RWPE1 (cell line): ENCODE data around the gene CACNA1B.

ENCODE experiments used
- CTCF ChIA-PET: fragments of 350-600 bp; sonication (Branson Sonifier 250); formaldehyde crosslinking; extraction: SDS; loops from one replicate; lab custom pipeline; 2021; lab: Yijun Ruan, JAX
- POLR2A ChIA-PET: fragments of 400-600 bp; formaldehyde crosslinking; extraction: SDS; loops from one replicate; lab custom pipeline; 2020; ENCODE audit warnings: antibody characterized with exemption; ENCODE audit not compliant: low non-redundant PET; lab: Yijun Ruan, JAX
- DNase-seq: peaks from one replicate; pipeline ENCODE4 v3.0.0; 2012; ENCODE audit warnings: low spot score
- H3K27ac ChIP-seq: fragments of 450-650 bp; 2 replicates; pipeline ENCODE4 v1.5.1; 2017
- TF ChIP-seq, protein P1 (sequence below): fragments of 450-650 bp; conservative IDR thresholded peaks from 2 replicates; pipeline ENCODE4 v1.5.1; 2017; ENCODE audit warnings: low read depth, mild to moderate bottlenecking

Gene CACNA1B

DNA sequence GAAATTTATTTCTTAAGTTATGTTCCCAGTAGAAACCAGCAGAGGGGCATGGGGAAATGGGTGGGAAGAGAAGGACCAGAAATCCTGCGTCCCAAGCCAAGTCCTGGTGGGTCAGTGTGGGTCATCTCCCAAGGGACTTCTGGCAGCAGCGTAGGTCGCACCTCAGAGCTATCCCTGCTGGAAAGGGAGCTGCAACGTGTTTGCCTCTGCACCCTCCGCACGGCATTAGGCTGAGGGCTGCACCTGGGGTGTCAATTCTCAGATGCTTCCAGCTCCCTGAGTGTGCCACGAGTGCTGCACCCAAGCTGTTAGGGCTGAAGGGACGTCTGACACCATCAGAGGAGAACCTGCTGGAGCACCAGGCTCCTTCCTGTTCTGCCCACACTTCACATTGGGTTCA lies 182.8 kb downstream of the CACNA1B start:
- POLR2A ChIA-PET, result no interaction called here
- CTCF ChIA-PET, result no interaction called here
- H3K27ac ChIP-seq, result no peak overlapping the region
- TF ChIP-seq, protein P1, sequence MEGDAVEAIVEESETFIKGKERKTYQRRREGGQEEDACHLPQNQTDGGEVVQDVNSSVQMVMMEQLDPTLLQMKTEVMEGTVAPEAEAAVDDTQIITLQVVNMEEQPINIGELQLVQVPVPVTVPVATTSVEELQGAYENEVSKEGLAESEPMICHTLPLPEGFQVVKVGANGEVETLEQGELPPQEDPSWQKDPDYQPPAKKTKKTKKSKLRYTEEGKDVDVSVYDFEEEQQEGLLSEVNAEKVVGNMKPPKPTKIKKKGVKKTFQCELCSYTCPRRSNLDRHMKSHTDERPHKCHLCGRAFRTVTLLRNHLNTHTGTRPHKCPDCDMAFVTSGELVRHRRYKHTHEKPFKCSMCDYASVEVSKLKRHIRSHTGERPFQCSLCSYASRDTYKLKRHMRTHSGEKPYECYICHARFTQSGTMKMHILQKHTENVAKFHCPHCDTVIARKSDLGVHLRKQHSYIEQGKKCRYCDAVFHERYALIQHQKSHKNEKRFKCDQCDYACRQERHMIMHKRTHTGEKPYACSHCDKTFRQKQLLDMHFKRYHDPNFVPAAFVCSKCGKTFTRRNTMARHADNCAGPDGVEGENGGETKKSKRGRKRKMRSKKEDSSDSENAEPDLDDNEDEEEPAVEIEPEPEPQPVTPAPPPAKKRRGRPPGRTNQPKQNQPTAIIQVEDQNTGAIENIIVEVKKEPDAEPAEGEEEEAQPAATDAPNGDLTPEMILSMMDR, result no peak
- no peak for DNase-seq

DNA sequence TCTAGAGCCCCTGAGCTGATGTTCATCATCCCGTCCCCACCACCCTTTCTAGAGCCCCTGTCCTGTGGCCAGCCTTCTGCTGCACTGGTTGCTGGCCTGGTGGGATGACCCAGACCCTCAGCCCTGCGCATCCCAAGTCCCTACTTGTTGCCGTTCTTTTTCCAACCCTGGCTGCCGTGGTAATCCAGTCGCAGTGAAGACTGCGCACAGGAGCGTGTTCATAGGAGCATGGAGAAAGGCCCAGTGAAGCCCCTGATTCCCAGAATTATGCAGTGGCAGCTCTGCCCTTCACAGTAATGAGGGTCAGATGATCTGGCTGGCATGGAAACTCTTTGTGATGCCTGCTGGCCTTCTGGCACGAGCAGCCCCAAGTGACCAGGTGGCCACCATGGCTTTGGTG lies 183.3 kb downstream of the CACNA1B start:
- POLR2A ChIA-PET, result no interaction called here
- DNase-seq, result no peak
- CTCF ChIA-PET, result no interaction called here
- H3K27ac ChIP-seq, result no peak overlapping the region
- TF ChIP-seq, protein P1, result no peak

DNA sequence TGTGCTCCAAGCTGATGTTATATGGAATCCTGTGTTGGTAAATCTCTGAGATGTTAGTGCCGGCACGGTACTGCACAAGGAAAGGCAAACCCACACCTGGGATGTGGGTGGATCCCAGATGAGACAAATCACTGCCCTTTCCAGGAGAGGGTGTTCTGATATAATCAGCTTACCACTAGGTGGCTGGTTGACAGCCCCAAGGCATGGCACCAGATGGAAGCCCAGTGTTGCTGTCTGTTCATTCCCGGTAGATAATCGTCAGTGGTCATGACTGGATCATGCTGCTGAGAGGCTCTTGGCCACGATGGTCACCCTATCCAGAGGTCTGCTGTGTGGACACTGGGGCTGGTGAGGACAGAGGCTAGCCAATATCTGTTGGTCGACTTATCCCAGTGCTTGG lies 184.0 kb downstream of the CACNA1B start:
- no peak overlapping the region for H3K27ac ChIP-seq
- CTCF ChIA-PET, result interaction anchor here (0.7 kb wide), 1 partner anchor 11 kb away, joined by 3 read pairs; no protein-coding TSS in a partner anchor
- DNase-seq, result no peak
- TF ChIP-seq, protein P1, result no peak
- POLR2A ChIA-PET, result no interaction called here

DNA sequence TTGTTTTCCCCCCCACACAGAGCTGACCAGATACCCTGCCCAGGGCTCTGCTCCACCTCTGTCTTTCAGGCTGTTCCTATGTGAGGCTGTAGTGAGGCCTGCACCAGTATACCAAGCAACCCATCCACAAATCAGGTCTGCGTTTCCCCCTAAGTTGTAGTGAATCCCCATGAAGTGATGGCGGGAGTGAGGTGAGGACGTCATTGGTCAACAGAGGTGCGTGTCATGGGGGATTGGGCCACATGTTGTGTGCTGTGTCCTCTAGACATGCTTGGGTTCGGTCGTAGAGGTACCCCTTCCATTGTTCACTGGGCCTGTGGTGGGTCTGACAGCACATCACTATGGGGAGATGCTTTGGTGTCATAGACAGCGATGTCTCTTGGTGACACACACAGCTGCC lies 184.6 kb downstream of the CACNA1B start:
- H3K27ac ChIP-seq, result no peak overlapping the region
- no peak for DNase-seq
- CTCF ChIA-PET, result no interaction called here
- TF ChIP-seq, protein P1, result no peak
- POLR2A ChIA-PET, result no interaction called here

DNA sequence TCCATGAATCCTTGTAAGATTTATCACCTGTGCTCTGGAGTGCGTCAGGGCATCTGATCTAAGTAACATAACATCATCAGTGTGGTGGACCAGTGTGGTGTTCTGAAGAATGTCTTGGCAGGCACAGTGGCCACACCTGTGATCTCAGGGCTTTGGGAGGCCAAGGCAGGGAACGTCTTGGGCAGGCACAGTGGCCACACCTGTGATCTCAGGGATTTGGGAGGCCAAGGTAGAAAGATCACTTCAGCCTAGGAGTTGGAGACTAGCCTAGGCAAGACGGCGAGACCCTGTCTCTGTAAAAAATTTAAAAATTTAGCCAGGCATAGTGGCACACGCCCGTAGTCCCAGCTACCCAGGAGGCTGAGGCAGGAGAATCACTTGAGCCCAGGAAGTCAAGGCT lies 185.5 kb downstream of the CACNA1B start:
- no peak overlapping the region for H3K27ac ChIP-seq
- TF ChIP-seq, protein P1, result no peak
- CTCF ChIA-PET, result no interaction called here
- no peak for DNase-seq
- POLR2A ChIA-PET, result no interaction called here

DNA sequence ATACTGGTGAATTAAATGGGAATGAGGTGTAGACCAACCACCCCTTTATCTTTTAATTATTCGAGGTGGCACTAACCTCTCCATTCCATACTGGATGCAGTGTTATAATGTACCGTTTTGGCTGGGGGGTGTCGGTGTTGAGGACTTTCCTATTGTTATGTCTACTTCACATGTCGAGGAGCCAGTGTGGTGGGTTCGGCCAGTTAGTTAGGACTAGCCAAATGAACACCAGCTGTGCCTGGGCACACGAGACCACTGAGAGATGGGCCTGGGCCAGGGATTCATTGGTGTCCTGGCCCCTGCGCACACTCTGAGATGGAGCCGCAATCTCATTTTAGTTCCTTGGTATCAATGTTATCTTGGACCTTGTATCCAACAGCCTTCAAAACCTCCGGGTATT lies 186.2 kb downstream of the CACNA1B start:
- POLR2A ChIA-PET, result no interaction called here
- TF ChIP-seq, protein P1, result no peak
- H3K27ac ChIP-seq, result no peak overlapping the region
- CTCF ChIA-PET, result no interaction called here
- DNase-seq, result no peak

DNA sequence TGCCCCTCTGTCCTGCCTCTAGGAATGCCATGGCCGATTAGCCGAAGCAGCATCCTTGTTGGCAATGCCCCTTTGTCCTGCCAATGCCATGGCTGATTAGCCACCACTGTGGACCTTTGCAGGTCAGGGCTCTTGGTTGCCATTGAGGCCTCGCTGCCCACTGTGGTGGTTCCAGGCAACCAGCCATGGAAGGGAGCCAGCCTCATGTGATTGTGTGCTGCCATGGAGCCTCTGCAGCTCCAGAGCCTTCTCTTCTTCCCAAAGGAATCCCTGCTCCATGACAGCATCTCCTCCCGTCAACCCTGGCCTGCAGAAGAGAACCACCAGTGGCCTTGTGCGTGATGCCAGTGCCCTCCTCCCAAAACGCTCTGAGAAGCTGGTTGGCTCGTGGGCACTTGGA lies 187.0 kb downstream of the CACNA1B start:
- ChIA-PET CTCF (no interaction called here), POLR2A (no interaction called here)
- no peak for DNase-seq
- TF ChIP-seq, protein P1, result no peak
- no peak overlapping the region for H3K27ac ChIP-seq
